GM18517 (cell line): ENCODE data around the gene NSUN4.
"Not testable (repeated sequence)": the region's sequence is repeated elsewhere in the genome, so short reads cannot be mapped to it uniquely, and the experiment has no call there.

Source experiments
- ATAC-seq: cut with Tn5 transposase; IDR thresholded peaks from one replicate; pipeline ENCODE4 v1.9.1; 2021; ENCODE audit warnings: mild to moderate bottlenecking, moderate library complexity; ENCODE audit not compliant: unreplicated experiment

Gene NSUN4

DNA sequence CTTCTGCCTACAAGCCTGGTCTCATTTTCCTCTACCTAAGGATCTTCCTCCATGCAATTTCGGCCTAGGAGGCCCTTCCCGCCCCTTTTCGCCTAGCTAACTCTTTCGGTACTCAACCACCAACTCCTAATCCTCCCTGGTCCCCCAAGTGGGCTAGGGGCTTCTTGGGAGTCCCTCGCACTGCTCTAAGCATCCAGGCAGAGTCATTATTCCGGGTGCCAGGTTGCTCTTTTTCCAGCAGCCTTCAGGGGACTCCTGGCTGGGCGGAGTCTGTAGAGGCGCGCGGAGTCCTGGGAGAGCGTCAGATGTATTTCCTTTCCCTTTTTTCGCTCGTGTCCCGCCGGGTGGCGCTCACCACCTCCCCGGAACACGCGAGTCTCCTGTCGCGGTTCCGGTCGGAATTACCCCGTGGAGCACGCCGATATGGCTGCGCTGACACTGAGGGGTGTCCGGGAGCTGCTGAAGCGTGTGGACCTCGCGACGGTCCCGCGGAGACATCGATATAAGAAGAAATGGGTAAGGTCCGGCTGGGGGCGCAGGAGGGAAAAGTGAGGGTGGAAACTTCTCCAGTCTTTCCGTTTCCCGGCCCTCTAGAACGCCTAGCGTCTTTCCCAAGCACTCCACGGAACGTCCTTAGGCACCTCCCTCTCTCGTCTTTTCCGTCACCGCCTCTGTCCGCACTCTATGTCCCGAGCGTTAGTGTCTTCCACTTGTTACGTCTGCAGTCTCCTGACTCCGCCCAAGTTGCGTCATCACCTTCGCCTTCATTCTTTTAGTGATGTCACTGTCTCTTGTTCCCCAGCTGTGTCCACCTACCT lies at the start of gene NSUN4:
NSUN4 (plus strand) TSS at position 404 of the 818 bp plus-strand sequence; CDS start at position 424, 20 bp downstream.
- ATAC-seq = peak; percentile 66

DNA sequence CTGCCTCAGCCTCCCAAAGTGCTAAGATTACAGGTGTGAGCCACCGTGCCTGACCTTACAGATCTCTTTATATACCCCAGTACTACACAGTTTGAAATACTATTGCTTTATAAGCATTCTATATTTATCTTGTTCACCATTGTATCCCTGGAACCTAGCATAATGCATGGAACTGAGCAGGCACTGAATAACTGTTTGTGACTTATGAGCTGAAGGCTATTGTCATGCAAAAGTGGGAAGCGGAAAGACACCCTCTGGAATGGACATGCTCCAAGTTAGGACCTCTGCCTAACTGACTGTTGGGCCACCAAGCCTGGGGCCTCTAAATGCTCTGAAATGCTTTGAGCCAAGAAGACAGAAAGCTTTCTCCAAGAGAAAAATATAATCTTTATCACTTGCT lies 45.3 kb upstream of the NSUN4 start:
- no peak for ATAC-seq

DNA sequence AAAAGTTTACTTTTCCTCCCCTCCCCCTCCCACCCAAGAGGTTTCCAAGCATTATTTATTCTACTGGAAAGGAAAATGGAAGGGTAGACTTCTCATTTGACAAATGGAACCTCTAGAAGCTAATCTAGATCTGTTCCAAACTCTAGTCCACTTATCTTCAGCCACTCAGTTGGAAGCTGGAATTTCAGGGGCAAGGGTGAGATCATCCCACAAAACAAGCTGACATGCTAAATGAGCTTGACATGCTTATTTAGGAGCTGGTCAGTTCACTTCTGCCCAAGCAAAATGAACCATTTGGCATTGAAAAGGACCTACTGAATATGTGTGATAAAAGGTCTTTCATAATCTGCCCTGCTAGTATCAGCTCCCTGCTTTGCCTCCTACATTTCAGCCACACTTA lies 42.2 kb upstream of the NSUN4 start:
- ATAC-seq = no peak

DNA sequence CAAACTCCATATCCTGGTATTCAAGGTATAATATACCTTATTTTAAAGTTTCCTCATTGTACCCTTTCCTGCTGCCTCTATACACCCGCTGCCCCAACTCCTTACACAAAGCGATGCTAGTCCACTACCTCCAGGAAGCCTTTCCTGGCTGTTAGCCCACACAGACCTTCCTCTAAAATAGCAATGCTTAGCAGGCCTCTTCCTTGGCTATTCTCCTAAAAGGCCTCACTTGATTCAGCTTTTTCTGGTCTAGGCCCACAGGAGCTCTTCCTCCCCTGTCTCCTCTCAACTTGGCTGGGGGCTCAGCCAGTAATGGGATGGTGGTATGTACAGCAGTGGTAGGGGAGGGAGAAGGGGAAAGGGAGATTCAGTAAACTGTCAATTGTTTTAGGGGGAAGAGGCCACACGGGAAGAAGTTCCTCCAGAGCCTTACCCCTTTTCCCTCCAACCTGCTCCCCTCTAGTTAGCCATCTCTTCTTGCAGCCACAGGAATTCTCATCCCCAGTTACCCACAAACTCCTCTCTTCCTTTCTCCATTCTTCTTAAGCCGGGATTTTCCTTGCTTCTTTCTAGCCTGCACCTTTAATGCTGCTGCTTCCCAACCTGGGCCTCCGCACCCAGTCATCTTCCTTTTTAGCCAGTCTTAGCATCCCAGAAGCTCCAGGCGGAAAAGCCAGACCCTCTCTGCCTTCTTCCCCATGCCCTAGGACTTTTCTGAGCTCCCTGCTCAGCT lies 39.8 kb upstream of the NSUN4 start:
- ATAC-seq = no peak

DNA sequence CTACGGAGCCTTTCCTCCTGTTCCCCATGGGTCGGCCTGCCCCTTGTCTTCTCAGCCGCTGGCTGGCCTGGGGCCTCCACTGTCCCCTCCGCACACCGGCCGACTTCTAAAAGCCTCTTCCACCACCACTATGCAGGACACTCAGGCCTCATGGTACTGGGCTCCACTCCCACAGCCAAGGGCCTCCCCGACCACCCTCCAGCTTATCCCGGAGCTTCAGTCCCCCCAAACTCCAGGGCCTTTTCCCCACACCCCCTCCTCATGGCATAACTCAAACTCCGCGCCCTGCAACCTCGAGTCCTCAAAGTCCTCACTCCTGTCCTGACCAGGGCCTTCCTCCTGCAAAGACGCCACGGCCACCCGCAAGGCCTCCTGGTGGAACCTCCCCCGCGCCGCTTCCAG lies 39.2 kb upstream of the NSUN4 start:
- ATAC-seq = no peak

DNA sequence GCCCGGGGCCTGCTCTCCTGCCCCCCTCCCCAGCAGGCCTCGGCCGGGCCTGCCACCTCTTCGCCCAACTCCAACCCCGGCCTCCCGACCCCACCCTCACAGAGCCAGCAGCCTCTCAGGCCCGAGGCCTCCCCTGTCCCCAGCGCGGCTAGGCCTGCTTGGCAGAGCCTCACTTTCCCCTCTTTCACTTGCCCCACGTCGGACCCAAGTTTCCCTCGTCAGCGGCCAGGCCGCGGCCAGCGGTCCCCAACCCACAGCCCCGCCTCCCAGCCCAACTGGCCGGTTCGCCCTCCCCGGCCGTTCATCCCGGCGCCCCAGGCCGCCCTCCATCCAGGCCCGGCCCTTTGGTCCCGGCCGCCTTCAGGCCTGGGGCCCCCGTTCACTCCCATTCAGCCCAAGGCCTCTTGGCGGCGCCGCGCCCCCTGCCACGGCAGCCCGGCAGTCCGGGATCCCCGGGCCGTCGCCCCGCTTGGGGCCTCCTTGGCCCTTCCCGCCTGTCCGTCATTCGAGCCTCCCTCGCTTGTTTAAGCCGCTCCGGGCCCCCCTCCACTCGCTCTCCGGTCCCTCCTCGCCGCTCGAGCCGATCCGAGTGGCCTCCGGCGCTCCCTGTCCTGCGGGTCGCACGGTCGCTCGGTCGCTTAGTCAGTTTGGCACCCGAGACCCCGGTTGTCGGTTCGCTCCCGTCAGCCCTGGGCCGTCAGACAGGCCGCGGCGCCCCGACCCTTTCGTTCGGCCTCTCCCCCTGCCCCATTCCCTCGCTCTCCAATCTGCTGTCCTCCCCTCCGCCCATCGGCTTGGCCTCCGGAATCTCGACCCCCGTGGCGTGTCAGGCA lies 38.6 kb upstream of the NSUN4 start:
- no peak for ATAC-seq

DNA sequence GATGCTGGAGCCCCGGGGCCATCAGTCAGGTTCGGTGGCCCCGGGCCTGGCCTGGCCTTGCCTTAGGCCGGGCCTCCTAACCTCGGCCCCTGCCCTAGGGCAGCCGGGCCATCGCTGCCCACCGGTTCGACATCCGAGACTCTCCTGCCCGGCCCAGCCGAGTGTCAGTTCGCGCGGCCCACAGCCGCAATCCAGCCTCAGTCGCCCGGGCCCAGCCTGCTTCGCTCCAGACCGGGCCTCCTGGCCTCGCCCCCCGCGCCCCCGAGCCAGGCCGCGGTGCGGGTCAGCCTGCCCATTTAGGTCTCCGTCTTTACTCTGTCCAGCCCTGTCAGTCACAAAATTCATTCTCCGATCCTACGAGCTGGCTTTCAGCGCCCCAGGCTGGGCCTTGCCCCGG lies 38.0 kb upstream of the NSUN4 start:
- no peak for ATAC-seq

DNA sequence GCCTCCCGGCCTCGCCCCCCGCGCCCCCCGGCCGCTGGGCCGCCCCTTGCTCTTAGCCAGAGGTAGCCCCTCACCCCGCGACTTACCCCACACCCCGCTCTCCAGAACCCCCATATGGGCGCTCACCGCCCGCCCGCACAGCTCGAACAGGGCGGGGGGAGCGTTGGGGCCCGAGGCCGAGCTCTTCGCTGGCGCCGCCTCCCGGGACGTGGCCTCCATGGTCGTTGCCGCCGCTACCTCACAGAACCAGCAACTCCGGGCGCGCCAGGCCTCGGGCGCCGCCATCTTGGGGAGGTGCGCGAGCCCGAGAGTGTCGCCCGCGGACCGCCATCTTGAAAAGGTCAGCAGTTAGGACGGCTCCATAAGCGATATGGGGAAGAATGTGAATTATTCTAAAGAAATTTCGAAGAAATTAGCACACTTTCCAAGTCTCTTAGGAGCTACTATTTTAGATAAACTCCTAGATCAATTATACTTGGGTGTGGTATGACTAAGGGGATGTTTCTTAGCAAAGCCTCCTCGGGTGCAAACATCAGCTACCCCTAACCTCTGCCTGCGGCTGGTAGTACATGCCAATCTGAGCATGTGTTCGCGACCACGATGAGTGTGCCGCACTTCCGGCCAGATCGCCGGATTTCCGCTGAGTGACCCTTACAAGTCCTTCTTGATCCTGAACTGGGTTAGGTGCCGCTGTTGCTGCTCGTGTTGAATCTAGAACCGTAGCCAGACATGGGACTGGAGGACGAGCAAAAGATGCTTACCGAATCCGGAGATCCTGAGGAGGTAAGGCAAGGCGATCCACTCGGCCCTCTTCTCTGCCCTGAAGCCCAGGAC lies 37.4 kb upstream of the NSUN4 start, which contains the start of the genes LRRC41 and UQCRH:
LRRC41 (minus strand) TSS at position 579 of the 834 bp plus-strand sequence; CDS start at position 285, 294 bp downstream.
UQCRH (plus strand) TSS at position 661 of the 834 bp plus-strand sequence; CDS start at position 730, 69 bp downstream.
- peak; percentile 84 for ATAC-seq

DNA sequence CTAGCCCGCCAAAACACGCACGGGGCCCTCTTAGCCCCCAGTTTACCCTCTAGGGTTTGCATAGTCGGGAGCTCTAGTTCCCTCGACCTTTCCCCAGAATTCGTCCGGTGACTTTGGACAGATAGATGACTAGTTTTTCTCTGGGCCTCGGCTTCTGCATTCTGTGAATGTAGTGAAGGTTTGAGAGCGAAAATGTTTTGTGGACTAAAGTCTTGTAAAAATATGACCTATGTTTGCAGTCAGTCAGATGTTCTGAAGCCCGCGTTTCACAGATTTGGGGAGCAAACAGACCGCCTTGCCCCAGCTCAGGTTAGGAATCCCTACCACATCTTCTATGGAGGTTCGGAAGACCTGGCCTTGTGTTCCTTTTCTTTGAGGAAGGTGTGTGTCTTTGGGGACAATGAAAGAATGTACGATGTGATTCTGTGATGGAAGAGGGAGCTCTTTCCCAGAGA lies 36.7 kb upstream of the NSUN4 start:
- ATAC-seq = no peak

DNA sequence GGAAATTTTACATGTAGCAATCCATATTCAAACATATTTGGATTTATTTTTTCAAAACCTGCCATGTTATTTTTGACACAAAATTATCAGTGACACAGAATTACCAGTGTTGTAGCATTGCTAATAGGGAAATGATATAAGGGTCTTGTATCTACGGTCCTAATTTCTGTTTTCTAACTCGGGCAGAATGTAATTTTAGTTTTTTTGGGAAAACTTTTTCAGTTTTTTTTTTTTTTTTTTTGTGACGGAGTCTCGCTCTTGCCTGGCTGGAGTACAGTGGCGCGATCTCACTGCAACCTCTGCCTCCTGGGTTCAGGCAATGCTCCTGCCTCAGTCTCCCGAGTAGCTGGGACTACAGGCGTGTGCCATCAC lies 34.5 kb upstream of the NSUN4 start:
- ATAC-seq = no peak

DNA sequence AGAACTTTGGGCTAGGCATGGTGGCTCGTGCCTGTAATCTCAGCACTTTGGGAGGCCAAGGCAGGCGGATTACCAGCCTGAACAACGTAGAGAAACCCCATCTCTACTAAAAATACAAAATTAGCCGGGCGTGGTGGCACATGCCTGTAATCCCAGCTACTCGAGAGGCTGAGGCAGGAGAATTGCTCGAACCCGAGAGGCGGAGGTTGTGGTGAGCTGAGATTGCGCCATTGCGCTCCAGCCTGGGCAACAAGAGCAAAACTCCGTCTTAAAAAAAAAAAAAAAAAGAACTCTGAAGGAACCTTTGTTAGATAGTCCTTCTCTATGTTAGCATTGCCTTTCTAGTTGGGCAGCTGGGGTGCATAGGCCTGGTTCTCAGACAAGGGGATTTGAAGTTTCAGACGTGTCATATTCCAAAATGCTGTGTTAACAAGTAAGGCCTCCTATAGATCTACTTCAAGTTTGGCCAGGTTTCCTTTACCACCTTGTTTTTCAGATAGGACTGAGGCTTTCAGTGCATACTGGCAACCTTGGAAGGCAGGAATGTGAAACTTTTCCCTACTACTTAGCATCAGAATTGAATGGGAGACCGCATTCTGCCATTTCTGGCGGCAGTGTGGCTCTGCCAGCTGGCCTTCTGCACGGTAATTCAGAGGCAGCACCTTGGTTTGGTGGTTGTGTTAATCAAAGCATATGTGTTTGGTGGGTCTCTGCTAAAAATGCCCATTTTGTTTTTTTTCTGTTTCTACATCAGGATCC lies 31.0 kb upstream of the NSUN4 start:
- ATAC-seq = no peak

DNA sequence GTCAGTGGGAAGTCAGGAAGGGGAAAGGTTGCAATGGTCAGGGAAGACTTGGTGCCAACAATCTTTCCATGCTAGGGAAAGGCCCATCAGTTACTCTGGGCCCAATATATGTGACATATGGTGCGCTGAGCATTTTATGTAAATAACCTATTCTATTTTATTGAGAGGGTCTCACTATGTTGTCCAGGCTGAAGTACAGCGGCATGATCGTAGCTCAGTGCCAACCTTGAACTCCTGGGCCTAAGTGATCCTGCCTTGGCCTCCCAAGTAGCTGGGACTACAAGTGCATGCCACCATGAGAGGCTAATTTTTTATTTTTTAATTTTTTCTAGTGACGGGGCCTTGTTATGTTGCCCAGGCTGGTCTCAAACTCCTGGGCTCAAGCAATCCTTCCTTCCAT lies 30.3 kb upstream of the NSUN4 start:
- ATAC-seq = no peak

DNA sequence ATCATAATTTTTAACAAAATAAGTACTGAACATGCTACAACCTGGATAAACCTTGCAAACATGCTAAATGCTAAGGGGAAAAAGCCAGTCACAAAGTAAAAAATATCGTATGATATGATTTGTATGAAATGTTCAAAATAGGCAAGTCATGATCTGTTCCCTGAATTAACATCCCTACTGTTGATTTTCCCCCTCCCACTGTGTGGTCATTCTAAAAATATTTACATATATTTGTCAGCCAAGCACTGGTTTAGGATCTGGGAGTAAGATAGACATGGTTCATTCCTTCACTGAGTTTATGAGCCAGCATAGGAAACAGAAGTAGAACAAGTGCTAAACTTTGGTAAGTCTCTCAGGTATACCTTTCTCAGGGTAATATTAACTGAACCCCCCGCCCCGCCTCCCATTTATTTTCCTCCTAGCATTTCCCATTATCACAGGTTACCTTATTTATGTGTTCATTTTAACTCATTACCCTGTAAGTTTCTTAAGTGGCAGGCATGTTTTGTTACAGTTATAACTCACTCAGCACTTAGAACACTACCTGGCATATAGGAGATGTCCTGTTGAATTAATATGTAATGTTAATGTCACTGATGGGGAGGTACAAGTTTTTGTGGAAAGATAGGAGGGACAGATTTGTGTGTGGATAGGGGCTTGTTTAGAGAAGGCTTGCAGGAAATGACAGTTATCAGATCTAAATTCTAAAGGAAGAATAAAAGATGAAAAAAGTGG lies 24.8 kb upstream of the NSUN4 start:
- ATAC-seq = no peak

DNA sequence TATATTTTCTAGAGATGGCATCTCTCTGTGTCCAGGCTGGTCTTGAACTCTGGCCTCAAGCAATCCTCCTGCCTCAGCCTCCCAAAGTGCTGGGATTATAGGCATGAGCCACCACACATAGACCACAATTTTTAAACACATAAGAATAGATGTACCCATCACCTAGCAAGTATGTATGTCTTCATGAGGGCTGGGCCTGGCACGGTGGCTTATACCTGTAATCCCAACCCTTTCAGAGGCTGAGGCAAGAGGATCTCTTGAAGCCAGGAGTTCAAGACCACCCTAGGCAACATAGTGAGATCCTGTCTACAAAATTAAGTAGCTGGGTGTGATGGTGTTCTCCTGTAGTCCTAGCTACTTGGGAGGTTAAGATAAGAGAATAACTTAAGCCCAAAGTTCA lies 23.3 kb upstream of the NSUN4 start:
- ATAC-seq = no peak

DNA sequence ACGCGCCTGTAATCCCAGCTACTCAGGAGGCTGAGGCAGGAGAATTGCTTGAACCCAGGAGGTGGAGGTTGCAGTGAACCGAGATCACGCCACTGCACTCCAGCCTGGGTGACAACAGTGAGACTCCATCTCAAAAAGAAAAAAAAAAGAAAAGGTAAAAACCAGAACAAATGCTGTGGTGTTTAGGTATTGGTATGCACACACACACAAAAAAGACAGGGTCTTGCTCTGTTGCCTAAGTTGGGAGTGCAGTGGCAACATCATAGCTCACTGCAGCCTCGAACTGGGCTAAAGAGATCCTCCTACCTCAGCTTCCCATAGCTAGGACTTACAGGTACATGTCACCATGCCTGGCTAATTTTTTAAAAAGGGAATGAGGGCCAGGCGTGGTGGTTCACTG lies 21.3 kb upstream of the NSUN4 start:
- not testable (repeated sequence) for ATAC-seq

DNA sequence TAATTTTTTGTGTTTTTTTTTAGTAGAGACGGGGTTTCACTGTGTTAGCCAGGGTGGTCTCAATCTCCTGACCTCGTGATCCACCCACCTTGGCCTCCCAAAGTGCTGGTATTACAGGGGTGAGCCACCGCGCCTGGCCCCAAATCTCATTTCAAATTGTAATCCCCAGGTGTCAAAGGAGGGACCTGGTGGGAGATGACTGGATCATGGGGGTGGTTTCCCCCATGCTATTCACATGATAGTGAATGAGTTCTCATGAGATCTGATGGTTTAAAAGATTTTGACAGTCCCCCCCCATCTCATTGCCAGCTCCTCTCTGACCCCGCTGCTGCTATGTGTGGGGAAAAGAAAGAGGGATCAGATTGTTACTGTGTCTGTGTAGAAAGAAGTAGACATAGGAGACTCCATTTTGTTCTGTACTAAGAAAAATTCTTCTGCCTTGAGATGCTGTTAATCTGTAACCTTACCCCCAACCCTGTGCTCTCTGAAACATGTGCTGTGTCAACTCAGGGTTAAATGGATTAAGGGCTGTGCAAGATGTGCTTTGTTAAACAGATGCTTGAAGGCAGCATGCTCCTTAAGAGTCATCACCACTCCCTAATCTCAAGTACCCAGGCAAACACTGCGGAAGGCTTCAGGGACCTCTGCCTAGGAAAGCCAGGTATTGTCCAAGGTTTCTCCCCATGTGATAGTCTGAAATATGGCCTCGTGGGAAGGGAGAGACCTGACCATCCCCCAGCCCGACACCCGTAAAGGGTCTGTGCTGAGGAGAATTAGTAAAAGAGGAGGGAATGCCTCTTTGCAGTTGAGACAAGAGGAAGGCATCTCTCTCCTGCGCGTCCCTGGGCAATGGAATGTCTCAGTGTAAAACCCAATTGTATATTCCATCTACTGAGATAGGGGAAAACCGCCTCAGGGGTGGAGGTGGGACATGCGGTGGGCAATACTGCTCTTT lies 20.4 kb upstream of the NSUN4 start:
- not testable (repeated sequence) for ATAC-seq

DNA sequence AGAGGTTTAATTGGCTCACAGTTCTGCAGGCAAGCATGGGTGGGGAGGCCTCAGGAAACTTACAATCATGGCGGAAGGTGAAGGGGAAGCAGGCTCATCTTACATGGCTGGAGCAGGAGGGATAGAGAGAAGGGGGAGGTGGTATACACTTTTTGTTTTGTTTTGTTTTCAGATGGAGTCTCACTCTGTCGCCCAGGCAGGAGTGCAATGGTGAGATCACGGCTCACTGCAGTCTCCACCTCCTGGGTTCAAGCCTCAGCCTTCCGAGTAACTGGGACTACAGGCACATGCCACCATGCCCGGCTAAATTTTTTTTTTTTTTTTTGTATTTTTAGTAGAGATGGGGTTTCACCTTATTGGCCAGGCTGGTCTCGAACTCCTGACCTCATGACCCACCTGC lies 18.4 kb upstream of the NSUN4 start:
- not testable (repeated sequence) for ATAC-seq
